ENCODE data around the gene RCVRN. TPM values are rescaled to one million over a fixed set of nuclear protein-coding genes. Genes with fewer than 3 reads are reported as not detected.

The RCVRN gene
- total RNA-seq, 1 donor from 2014 or later: not detected

- TF ChIP-seq CTCF (IDR thresholded peaks at IDR 0.05; ENCODE audit: partially characterized antibody, unreplicated experiment): no peak
- Mint-ChIP-seq H3K9me3 (ENCODE audit: unreplicated experiment) (no peaks in the 10 kb centered on the region), H3K4me3 (ENCODE audit: unreplicated experiment) (no peak overlapping the region), H3K27ac (ENCODE audit: unreplicated experiment) (no peak overlapping the region), H3K4me1 (ENCODE audit: low read depth, unreplicated experiment) (no peaks in the 10 kb centered on the region), H3K36me3 (ENCODE audit: unreplicated experiment) (no peaks in the 10 kb centered on the region), H3K27me3 (ENCODE audit: unreplicated experiment) (no peaks in the 10 kb centered on the region)
- DNase-seq: no peak
These were observed 29.6 kb downstream of the RCVRN start for GRCh38 chr17:9875441-9875840.

- no peaks in the 10 kb centered on the region for H3K36me3 Mint-ChIP-seq (ENCODE audit: unreplicated experiment)
- no peaks in the 10 kb centered on the region for H3K4me1 Mint-ChIP-seq (ENCODE audit: low read depth, unreplicated experiment)
- no peaks in the 10 kb centered on the region for H3K9me3 Mint-ChIP-seq (ENCODE audit: unreplicated experiment)
- no peaks in the 10 kb centered on the region for H3K27me3 Mint-ChIP-seq (ENCODE audit: unreplicated experiment)
- no peak overlapping the region for H3K4me3 Mint-ChIP-seq (ENCODE audit: unreplicated experiment)
- no peak for TF ChIP-seq CTCF (IDR thresholded peaks at IDR 0.05; ENCODE audit: partially characterized antibody, unreplicated experiment)
- DNase-seq: no peak
- no peak overlapping the region for H3K27ac Mint-ChIP-seq (ENCODE audit: unreplicated experiment)
These were observed 30.3 kb downstream of the RCVRN start for GRCh38 chr17:9874722-9875121.

- no peaks in the 10 kb centered on the region for H3K27me3 Mint-ChIP-seq (ENCODE audit: unreplicated experiment)
- no peak overlapping the region for H3K4me3 Mint-ChIP-seq (ENCODE audit: unreplicated experiment)
- no peak overlapping the region for H3K27ac Mint-ChIP-seq (ENCODE audit: unreplicated experiment)
- no peaks in the 10 kb centered on the region for H3K36me3 Mint-ChIP-seq (ENCODE audit: unreplicated experiment)
- no peak for TF ChIP-seq CTCF (IDR thresholded peaks at IDR 0.05; ENCODE audit: partially characterized antibody, unreplicated experiment)
- H3K9me3 Mint-ChIP-seq (ENCODE audit: unreplicated experiment): no peaks in the 10 kb centered on the region
- no peaks in the 10 kb centered on the region for H3K4me1 Mint-ChIP-seq (ENCODE audit: low read depth, unreplicated experiment)
- no peak for DNase-seq
These were observed 32.2 kb downstream of the RCVRN start for GRCh38 chr17:9872852-9873251.

GRCh38 chr17:9868552-9868951 is 36.5 kb downstream of the RCVRN start:
- peaks cover 2% of the 10 kb centered on the region for H3K27me3 Mint-ChIP-seq (ENCODE audit: unreplicated experiment)
- no peak for TF ChIP-seq CTCF (IDR thresholded peaks at IDR 0.05; ENCODE audit: partially characterized antibody, unreplicated experiment)
- H3K4me3 Mint-ChIP-seq (ENCODE audit: unreplicated experiment): no peak overlapping the region
- peaks cover 1% of the 10 kb centered on the region for H3K9me3 Mint-ChIP-seq (ENCODE audit: unreplicated experiment)
- DNase-seq: no peak
- H3K27ac Mint-ChIP-seq (ENCODE audit: unreplicated experiment): no peak overlapping the region
- no peaks in the 10 kb centered on the region for H3K4me1 Mint-ChIP-seq (ENCODE audit: low read depth, unreplicated experiment)
- no peaks in the 10 kb centered on the region for H3K36me3 Mint-ChIP-seq (ENCODE audit: unreplicated experiment)

- Mint-ChIP-seq H3K27me3 (ENCODE audit: unreplicated experiment) (peaks cover 2% of the 10 kb centered on the region), H3K4me3 (ENCODE audit: unreplicated experiment) (no peak overlapping the region), H3K9me3 (ENCODE audit: unreplicated experiment) (peaks cover 1% of the 10 kb centered on the region), H3K36me3 (ENCODE audit: unreplicated experiment) (no peaks in the 10 kb centered on the region), H3K27ac (ENCODE audit: unreplicated experiment) (no peak overlapping the region), H3K4me1 (ENCODE audit: low read depth, unreplicated experiment) (no peaks in the 10 kb centered on the region)
- no peak for TF ChIP-seq CTCF (IDR thresholded peaks at IDR 0.05; ENCODE audit: partially characterized antibody, unreplicated experiment)
- DNase-seq: no peak
These were observed 39.5 kb downstream of the RCVRN start for GRCh38 chr17:9865586-9865985.
